Esophagus (tissue), 2 donors: ENCODE data around the gene NACAD. TPM values are rescaled to one million over a fixed set of nuclear protein-coding genes. Genes with fewer than 3 reads are reported as not detected.

Experiments
- H3K27ac ChIP-seq, 2 donors: one replicate each; pipeline ENCODE4 v1.5.1; 2013; ENCODE audit warnings: low read depth in 2 of 2, mild to moderate bottlenecking in 2 of 2, inconsistent platforms in 1 of 2, low read length in 1 of 2, moderate library complexity in 1 of 2
- H3K27me3 ChIP-seq, 2 donors: one replicate each; pipeline ENCODE4 v1.6.1; 2013; ENCODE audit warnings: low read length in 2 of 2, control low read depth in 1 of 2, mild to moderate bottlenecking in 1 of 2; ENCODE audit not compliant: insufficient read depth in 2 of 2, control insufficient read depth in 1 of 2
- H3K36me3 ChIP-seq, 2 donors: one replicate each; pipeline ENCODE4 v1.6.1; 2013; ENCODE audit warnings: low read length in 1 of 2; ENCODE audit not compliant: control insufficient read depth in 2 of 2, insufficient read depth in 2 of 2
- H3K4me1 ChIP-seq, 2 donors: one replicate each; pipeline ENCODE4 v1.6.1; 2013; ENCODE audit warnings: low read length in 1 of 2; ENCODE audit not compliant: control insufficient read depth in 2 of 2, insufficient read depth in 2 of 2
- H3K4me3 ChIP-seq, 2 donors: one replicate each; pipeline ENCODE4 v1.5.1; 2013; ENCODE audit warnings: low read length in 2 of 2, mild to moderate bottlenecking in 2 of 2, low read depth in 1 of 2, moderate library complexity in 1 of 2
- H3K9me3 ChIP-seq, 2 donors: one replicate each; pipeline ENCODE4 v1.6.1; 2013; ENCODE audit warnings: mild to moderate bottlenecking in 2 of 2, low read depth in 1 of 2, low read length in 1 of 2, moderate library complexity in 1 of 2; ENCODE audit not compliant: control insufficient read depth in 2 of 2, insufficient read depth in 1 of 2
- WGBS, 2 donors: extraction: QIAGEN DNeasy Blood & Tissue Kit; methylation state at CpG; one replicate each; pipeline ENCODE4 v1.1.7; 2013; 5-methylcytosine and 5-hydroxymethylcytosine counted together
- polyA plus RNA-seq, 2 donors: library from polyadenylated mRNA; stranded (reverse); fragments of 200-250 nt; gene quantifications; one replicate each; pipeline ENCODE4 v1.2.3, GENCODE V29; 2013
- donor health status: healthy with polysubstance abuse.
- donor health status: Bipolar disorder and iron deficiency.

Gene NACAD
- polyA plus RNA-seq, 2 donors: 0.37 to 0.65 TPM

DNA sequence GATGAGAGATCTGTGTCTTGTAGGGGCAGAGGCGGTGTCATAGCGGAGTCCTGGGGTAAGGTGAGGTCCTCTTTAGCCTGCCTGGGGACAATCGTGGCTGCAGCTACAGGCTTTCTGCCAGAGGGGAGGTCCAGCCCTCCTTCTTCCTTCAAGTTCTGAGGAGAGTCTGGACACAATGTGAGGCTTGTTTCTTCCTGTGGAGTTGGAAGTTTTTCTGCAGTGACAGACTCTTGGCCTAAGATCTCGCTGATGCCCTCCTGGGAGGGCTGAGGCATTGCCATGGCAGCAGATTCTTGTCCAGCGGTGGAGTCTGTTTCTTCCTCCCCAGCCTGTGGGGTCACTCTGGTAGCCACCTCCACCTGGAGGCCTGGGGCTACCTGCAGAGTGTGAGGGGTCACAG, 4.4 kb downstream of the NACAD start:
- H3K27ac ChIP-seq: no peak overlapping the region
- H3K4me1 ChIP-seq: peaks cover 0 to 4% of the 10 kb centered on the region in 2 donors
- WGBS, 2 donors: 73 to 79% methylated on average over 5 of the region's 5 CpGs
- no peaks in the 10 kb centered on the region for H3K36me3 ChIP-seq
- no peak overlapping the region for H3K4me3 ChIP-seq
- no peaks in the 10 kb centered on the region for H3K9me3 ChIP-seq
- no peaks in the 10 kb centered on the region for H3K27me3 ChIP-seq

DNA sequence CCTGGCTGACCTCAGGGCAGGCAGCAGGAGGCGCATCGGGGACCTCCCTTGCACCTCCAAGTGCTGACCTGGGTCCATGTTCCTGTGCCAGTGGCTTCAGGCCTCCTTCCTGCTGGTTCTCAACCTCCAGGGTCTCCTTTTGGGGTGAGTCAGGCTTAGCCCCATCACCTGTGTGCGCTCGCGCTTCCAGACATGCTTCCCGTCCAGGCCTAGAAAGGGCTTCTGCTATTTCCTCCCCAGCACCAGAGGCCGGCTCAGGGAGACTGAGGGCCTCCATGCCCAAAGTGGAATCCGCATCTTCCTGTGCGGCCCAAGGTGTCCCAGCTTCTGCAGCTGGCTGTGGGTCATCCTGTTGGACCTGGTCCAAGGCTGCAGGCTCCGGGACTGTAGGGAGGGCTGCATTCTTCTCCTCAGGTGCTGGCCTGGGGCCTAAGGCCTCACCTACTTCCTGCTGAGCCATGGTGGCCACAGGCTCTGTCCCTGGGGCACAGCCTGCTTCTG, 5.9 kb downstream of the NACAD start:
- no peak overlapping the region for H3K27ac ChIP-seq
- H3K9me3 ChIP-seq: no peaks in the 10 kb centered on the region
- WGBS, 2 donors: 72 to 91% methylated on average over 10 of the region's 10 CpGs
- H3K4me1 ChIP-seq: no peaks in the 10 kb centered on the region
- H3K27me3 ChIP-seq: no peaks in the 10 kb centered on the region
- H3K36me3 ChIP-seq: no peaks in the 10 kb centered on the region
- H3K4me3 ChIP-seq: no peak overlapping the region

DNA sequence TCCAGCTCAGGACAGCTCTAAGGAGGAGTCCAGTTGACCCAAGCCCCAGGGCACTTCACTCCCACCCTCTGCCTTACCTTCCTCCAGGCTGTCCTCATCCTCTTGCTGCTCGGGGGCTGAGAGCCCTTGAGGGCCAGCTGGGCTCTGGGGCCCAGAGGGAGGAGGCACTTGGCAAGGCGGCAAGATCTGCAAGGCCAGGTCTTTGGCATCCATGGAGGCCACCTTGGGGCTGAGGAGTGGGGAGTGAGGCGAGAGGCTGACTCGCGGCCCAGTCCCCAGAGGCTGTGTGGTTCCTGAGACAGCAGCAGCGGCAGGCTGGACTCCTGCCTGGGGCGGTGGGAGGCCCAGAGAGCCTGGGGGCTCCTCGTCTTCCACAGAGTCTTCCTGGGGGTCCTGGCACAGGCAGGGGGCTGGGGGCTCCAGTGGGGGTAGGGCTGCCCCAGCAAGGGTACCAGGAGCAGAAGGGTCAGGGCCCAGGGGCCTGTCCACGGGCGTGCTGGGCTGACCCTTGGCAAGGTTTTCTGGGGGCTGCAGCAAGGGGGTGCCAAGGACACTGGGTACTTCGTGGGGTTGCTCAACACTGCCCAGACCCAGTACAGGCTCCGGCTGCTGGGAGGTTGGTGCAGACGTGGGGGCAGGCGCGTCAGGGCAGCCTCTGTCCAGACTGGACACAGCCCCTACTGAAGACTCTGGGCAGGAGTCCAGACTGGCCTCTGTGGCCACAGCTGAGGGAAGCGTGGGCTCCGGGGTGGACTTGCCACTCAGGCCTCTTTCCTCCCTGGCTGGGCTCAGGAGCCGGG, 6.5 kb downstream of the NACAD start:
- Histone ChIP-seq H3K27ac (no peak overlapping the region), H3K9me3 (no peaks in the 10 kb centered on the region), H3K36me3 (no peaks in the 10 kb centered on the region), H3K4me3 (no peak overlapping the region), H3K4me1 (no peaks in the 10 kb centered on the region), H3K27me3 (no peaks in the 10 kb centered on the region)
- 78 to 81% methylated on average over 17 to 18 of the region's 18 CpGs for WGBS, 2 donors

DNA sequence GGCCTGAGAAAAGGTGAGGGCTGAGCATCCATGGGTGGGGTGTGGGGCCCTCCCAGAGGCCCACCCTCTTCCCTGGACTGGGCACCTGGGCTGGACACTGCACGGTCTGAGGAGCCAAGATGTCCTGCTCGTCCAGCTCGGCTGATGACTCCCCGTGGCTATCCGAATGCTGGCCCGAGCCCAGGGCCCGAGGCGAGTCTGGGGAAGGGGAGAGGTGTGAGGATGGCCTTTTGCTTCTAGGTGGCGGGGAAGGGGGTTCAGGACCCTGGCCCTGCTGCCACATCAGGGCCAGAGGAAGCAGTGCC, 7.1 kb downstream of the NACAD start:
- Histone ChIP-seq H3K9me3 (no peaks in the 10 kb centered on the region), H3K27ac (no peak overlapping the region), H3K27me3 (no peaks in the 10 kb centered on the region), H3K4me3 (no peak overlapping the region), H3K4me1 (no peaks in the 10 kb centered on the region), H3K36me3 (peaks cover 3 to 4% of the 10 kb centered on the region in 2 donors)
- WGBS, 2 donors: 85 to 89% methylated on average over 9 of the region's 9 CpGs

DNA sequence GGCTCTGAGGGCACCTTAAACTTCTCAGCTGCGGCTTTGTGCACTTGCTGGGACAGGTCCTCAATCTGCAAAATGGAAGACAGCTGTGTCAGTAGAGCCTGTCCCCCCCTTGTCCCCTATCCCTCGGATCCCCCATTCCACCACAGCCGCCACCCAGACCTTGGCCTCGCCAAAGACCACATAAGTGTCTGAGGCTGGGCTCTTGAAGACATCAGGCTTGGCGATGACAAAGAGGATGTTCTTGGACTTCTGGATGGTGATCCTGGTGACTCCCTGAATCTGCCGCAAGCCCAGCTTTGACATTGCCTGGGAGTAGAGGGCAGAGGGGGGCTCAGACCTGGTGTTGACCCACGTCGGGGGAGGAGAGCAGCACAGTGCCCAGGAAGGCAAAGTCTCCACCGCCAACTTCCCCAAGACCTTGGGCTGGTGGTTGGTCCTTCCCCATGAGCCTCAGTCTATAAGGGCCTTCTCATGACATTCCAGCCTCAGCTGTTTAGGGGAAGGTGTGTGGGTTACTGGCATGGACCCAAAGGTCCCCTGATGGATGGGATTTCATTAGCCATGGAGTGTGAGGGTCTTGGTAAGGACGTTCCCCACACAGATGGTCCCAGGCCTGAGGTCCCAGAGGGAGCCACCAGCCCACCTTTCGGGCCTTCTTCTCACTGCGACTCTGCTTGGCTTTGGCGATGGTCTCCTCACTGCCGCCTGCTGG, 7.7 kb downstream of the NACAD start:
- Histone ChIP-seq H3K9me3 (peaks cover 0 to under 1% of the 10 kb centered on the region in 2 donors), H3K4me3 (no peak overlapping the region), H3K27me3 (no peaks in the 10 kb centered on the region), H3K27ac (no peak overlapping the region), H3K4me1 (no peaks in the 10 kb centered on the region), H3K36me3 (peaks cover 4% of the 10 kb centered on the region in 2 donors)
- 85 to 90% methylated on average over 14 of the region's 14 CpGs for WGBS, 2 donors

DNA sequence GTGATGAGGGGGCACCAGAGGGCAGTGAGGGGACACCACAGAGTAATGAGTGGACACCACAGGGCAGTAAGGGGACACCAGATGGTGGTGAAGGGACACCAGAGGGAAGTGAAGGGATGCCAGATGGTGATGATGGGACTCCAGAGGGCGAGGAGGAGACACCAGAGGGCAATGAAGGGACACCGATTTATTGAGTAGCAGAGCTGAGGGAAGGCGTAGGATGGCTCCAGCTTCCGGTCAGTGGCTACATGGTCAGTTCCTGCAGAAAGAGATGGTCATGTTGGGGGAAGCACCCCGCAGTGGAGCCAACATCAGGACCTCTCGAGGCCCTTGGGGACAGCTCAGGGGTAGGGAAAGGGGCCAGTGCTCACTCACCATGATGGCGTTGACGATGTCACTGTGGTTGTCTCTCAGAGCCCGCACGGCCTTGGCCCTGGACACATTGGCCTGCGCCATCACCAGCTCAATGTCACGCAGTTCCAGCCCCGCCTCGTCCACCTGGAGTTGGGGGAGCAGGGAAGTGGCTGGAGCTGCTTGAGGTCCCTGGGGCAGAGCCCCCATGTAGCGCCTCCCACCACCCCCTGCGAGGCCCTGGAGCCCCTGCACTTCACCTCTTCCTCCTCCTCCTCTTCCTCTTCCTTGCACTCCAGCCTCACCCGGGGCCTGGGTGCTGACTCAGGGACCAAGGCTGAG, 8.4 kb downstream of the NACAD start:
- no peaks in the 10 kb centered on the region for H3K27me3 ChIP-seq
- no peak overlapping the region for H3K27ac ChIP-seq
- H3K4me1 ChIP-seq: no peaks in the 10 kb centered on the region
- H3K9me3 ChIP-seq: peaks cover 0 to 2% of the 10 kb centered on the region in 2 donors
- no peak overlapping the region for H3K4me3 ChIP-seq
- WGBS, 2 donors: 91 to 92% methylated on average over 15 to 17 of the region's 17 CpGs
- H3K36me3 ChIP-seq: peaks cover 9 to 11% of the 10 kb centered on the region in 2 donors

DNA sequence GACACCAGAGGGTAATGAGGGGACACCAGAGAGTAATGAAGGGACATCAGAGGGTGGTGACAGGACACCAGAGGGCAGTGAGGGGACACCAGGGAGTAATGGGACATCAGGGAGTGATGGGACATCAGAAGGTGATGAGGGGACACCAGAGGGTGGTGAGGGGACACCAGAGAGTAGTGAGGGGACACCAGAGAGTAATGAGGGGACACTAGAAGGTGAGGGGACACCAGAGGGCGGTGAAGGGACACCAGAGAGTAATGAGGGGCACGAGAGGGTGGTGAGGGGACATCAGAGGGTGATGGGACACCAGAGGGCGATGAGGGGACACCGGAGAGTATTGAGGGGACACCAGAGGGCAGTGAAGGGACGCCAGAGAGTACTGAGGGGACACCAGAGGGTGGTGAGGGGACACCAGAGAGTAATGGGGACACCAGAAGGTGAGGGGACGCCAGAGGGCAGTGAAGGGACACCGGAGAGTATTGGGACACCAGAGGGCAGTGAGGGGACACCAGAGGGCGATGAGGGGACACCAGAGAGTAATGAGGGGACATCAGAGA, 10.6 kb downstream of the NACAD start:
- H3K36me3 ChIP-seq: peaks cover 9 to 30% of the 10 kb centered on the region in 2 donors

DNA sequence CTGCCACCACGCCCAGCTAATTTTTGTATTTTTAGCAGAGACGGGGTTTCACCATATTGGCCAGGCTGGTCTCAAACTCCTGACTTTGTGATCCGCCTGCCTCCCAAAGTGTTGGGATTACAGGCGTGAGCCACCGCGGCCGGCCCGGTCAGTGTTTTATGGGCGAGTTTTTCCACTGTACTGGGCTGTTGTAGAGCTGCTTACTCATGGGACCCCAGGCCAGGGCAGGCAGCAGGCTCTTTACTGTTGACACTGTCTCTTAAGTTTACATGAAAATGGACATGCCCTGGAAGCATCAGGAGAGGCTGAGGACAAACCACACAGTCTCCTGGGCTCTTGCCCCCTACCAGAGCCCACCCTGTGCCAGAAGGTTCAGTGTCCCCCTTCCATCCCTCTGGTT, 11.2 kb downstream of the NACAD start:
- WGBS, 2 donors: 83 to 90% methylated on average over 9 of the region's 9 CpGs
- Histone ChIP-seq H3K27me3 (no peaks in the 10 kb centered on the region), H3K9me3 (peaks cover 0 to 2% of the 10 kb centered on the region in 2 donors), H3K27ac (no peak overlapping the region), H3K36me3 (peaks cover 9 to 37% of the 10 kb centered on the region in 2 donors), H3K4me1 (peaks cover 0 to 15% of the 10 kb centered on the region in 2 donors), H3K4me3 (no peak overlapping the region)

More for the DNA sequence above, 10.6 kb downstream of the NACAD start:
- Histone ChIP-seq H3K9me3 (peaks cover 0 to 2% of the 10 kb centered on the region in 2 donors), H3K4me1 (peaks cover 0 to 10% of the 10 kb centered on the region in 2 donors), H3K27me3 (no peaks in the 10 kb centered on the region), H3K27ac (no peak overlapping the region), H3K4me3 (no peak overlapping the region)
- 79 to 89% methylated on average over 8 of the region's 8 CpGs for WGBS, 2 donors

DNA sequence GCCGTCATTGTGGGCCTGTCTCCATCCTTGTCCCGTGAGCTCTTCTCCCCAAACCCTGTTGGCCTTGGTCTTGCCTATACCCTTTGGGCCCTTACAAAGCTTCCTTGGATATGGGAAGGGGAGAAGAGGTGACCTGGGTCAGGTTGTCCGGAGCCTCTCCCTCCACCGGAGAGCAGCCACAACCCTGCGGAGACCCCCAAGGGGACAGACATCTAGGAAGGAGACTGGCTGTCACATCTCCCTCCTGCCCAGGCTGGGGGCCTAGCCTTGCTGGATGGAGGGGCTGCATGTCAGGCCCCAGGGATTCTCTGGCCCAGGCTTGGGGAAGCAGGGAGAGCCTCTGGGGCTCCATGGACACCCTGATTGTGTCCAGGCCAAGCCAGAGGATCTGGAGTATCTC, 11.8 kb downstream of the NACAD start:
- Histone ChIP-seq H3K27me3 (no peaks in the 10 kb centered on the region), H3K9me3 (peaks cover 0 to 2% of the 10 kb centered on the region in 2 donors), H3K4me3 (no peak overlapping the region), H3K27ac (no peak overlapping the region), H3K36me3 (peaks cover 9 to 37% of the 10 kb centered on the region in 2 donors), H3K4me1 (peaks cover 0 to 16% of the 10 kb centered on the region in 2 donors)
- WGBS, 2 donors: 92 to 95% methylated on average over 5 of the region's 5 CpGs
